GM18870 (cell line): ENCODE data around the gene MCAM.

Experiments used
- ATAC-seq: cut with Tn5 transposase; IDR thresholded peaks from one replicate; pipeline ENCODE4 v1.9.1; 2021; ENCODE audit warnings: moderate library complexity; ENCODE audit not compliant: unreplicated experiment

MCAM gene, protein sequence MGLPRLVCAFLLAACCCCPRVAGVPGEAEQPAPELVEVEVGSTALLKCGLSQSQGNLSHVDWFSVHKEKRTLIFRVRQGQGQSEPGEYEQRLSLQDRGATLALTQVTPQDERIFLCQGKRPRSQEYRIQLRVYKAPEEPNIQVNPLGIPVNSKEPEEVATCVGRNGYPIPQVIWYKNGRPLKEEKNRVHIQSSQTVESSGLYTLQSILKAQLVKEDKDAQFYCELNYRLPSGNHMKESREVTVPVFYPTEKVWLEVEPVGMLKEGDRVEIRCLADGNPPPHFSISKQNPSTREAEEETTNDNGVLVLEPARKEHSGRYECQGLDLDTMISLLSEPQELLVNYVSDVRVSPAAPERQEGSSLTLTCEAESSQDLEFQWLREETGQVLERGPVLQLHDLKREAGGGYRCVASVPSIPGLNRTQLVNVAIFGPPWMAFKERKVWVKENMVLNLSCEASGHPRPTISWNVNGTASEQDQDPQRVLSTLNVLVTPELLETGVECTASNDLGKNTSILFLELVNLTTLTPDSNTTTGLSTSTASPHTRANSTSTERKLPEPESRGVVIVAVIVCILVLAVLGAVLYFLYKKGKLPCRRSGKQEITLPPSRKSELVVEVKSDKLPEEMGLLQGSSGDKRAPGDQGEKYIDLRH

GRCh38 chr11:119316729-119317591 is at the start of gene MCAM:
TSS of gene MCAM (minus strand) at chr11:119317130. CDS start at chr11:119317101, 29 bp downstream.
- ATAC-seq, result no peak

GRCh38 chr11:119365071-119365591 is 48.2 kb upstream of the MCAM start:
- no peak for ATAC-seq

DNA sequence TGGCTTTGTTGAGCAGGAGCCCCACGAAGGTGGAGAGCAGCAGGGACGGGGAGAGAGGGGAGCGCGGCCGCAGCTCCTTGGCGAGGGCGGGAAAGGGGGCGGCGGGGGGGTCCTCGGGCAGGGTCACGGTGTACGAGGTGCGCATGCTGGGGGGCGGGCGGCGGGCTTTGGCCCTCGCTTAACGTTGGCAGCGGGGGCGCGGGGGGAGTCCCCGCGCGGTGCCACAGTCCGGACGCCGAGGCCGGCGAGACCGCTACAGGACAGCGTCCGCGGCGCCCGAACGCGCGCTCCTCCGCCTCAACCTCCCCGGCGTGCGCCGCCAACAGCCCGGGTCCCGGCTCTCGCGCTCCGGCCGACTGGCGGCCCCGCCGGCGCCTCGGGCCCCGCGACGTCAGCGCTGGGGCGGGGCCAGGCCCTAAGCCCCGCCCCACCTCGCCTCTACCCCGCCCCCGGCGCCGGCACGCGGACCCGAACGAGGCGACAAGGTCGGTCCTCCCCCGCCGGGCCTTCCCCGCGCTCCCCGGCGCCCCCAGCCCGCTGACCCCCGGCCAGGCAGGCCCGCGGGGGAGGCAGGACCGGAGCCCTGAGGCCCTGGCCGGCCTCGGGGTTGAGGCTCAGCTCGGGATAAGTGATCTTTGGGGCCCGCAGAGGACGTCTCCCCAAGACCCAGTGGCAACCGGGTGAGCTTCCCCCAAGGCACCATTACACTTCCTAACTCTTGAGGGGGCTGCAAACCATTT is 47.1 kb upstream of the MCAM start:
- no peak for ATAC-seq

DNA sequence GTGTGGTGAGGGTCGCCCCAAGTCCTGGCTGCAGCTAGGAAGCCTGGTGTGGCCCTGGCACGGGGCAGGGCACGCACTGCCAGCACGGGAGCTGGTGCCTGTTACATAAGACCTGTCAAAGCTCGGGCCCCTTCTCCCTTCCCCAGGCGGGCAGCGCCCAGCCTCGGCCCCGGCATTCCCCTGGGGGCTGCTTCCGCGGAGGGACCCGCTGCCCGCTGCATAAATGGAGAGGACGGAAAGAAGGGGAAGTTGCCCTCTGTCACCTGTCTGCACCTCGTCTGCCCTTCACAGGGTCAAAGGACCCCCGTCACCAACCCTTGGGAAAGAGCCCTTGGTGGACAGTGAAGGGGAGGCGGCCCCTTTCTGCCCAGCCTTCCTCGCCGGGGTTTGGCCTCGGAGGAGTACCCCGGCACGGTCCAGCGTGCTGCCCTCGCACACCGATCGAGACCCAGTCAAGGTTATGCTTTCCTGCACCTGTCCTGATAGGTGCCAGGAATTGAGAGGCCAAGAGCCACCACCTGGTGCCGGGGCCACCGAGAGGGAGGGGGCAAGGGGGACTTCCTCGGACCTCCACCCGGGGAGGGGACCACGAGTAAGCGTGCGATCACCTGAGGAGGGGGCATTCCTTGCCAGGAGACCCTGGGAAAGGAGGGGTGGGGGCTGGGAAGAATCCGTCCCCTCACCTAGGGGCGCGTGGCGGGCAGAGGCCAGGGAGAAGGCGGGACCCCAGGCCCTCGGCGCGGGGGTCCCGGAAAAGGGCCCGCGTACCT is 46.3 kb upstream of the MCAM start:
- ATAC-seq, result no peak

- ATAC-seq, result no peak
Measured at GRCh38 chr11:119362741-119363080, 45.8 kb upstream of the MCAM start.

DNA sequence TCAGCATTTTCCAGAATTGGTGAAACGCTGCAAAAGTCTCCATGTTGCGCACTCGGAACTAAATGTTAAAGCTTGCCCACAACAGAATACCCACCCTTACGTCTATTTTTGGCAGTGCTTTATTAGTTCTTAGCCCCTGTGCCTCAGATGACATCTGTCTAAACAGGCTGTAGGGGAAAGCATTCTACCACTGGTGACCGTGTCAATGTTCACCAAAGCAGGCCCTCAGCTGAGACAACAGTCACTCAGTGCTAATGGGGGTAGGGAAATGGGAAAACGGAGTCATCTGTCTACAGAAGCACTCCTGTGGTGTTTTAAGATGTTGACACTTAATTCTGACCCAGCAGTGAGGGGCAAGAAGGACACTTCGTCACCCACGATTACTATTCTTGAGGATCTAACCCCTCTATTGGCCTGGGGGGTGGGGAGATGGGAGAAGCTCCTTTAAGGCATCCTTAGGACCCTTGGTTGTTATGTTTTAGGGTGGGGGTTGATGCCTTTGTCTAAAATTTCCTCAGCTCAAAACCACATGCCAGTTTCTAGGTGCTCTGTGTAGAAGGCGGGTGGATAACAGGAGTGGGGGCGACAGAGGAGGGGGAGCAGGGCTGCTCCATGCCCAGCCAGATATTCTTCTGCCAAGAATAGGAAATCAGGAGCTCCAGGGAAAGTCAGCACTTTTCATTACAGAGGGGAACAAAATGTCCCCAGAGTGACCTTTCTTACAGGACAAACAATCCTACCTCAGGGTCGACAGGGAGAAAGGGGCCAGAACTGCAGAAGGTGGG is 45.2 kb upstream of the MCAM start:
- no peak for ATAC-seq

DNA sequence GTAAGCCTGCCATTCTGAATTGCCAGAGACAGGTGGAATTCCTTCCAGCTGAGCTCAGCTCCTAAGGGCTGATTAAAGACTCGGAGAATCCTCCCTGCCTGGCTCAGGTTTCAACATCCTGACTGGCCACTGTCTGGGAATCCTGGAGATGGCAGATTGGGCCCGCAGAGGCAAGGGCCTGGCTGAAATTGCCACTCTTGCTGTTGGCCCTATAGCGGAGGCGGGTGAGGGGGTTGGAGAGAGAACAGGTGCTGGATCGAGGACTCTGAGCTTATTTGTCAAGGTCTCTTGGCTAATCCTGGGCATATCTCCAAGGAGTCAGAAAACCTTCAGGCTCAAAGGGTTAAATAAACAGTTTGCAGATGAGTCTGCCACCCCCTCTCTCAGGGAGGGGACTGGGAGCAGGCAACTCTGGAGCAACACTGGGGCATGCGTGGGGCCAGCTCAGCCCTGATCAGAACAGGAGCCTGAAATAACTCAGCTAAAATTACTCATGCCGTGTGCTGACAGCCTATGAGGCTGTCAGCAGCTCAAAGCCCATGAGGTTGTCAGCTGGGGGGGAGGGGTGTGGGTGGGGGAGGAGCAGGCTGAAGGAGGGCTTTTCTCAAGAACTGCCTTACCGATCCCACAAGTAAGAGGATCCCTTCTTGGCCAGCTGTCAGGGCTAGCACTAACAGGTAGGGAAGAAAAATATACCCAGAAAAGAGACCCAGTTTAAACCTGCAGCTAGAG is 44.3 kb upstream of the MCAM start:
- no peak for ATAC-seq

DNA sequence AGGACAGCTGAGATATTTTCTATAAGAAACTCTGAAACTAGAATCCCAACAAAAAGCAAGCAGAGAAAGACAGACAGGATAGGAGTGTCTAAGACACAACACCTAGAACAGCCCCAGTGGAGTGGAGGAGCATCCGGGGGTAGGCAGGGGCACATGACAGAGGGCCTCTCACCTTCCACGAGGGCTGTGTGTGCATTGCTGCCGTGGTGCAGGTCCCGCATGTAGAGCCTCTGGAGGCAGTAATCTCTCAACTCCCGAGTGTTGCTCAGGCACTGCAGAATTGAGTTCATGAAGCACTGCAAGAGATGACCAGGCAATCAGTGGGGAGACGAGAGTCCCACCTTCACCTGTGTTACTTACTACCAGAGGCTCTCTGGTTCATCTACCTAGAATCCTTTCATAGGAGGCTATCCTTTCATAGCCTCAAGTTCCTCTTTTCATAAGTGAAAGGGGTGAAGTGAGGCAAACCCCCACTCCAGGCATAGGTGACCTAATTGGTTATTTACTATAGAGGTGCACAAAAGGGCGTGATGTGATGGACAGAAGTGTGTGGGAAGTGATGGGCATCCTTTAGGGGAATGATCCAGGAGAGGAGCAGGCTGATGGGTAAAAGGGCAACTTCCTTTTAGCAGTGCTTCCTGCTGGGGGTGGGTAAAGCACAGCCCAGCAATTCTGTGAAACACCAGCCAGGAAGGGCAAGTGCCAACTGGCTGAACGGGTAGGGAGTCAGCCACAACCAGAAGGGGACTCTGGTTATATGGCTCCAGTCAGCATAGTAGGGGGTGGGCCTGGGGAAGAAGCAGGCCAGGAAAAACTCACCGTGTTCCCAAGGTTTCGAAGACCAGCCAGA is 42.7 kb upstream of the MCAM start:
- no peak for ATAC-seq

DNA sequence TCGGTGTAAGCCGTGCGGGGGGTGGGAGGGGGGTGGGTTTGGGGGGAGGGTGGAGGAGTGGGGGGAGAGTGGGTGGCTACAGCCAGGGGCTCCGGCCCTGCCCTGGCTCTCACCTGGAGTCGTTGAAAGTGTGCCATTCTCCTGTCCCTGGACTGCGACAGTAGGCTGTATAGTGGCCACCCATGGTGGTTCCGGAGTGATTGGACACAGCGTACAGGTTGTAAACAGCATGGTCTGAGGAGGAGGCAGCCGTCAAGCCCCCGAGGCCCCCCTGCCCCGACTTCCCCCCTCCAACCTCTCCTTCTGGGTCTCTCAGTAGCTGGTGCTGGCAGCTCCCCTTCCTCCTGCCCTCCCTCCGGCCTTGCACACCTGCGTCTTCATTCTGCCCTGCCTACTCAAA is 40.1 kb upstream of the MCAM start:
- ATAC-seq, result no peak

- no peak for ATAC-seq
Measured at GRCh38 chr11:119356349-119357031, 39.6 kb upstream of the MCAM start.

GRCh38 chr11:119355091-119355843 is 38.3 kb upstream of the MCAM start:
- ATAC-seq, result no peak

DNA sequence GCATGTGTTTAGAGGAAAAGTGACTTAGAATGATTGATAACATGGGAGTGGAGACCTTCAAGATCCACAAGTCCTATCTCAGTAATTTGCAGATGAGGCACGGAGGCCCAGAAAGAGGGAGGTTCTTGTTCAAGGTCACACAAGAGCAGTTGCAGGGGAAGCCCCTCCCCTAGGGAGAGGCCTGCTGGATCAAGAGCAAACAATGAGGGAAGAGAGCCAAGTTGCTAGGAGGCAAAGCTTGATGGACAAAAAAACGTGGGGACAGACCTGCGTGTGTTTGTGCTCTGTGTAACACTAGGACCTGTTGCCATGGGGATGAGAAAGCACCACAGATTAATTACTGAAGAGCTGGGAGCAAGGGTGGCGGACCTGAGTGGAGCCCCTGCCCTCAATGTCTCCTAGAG is 35.9 kb upstream of the MCAM start:
- ATAC-seq, result no peak

- ATAC-seq, result no peak
Measured at GRCh38 chr11:119351232-119351631, 34.3 kb upstream of the MCAM start.

DNA sequence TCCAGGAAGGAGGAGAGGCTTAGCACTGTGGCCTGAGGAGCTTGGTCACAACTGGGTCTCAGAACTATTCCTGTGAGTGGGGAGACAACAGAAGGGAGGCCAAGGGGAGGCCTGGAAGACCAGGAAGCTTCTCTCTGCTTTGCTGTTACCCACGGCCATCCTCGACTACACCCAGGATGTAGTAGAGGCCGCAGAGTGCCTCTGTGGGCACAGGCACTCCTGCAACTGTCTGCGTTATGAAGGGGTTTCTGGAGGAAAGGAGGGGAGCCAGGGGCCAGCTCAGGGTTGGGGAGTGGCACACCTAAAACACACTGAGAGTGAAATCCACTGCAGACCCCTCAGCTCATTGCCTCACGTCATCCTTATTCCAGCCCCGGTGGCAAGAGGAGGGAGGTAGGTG is 33.4 kb upstream of the MCAM start:
- ATAC-seq, result no peak

DNA sequence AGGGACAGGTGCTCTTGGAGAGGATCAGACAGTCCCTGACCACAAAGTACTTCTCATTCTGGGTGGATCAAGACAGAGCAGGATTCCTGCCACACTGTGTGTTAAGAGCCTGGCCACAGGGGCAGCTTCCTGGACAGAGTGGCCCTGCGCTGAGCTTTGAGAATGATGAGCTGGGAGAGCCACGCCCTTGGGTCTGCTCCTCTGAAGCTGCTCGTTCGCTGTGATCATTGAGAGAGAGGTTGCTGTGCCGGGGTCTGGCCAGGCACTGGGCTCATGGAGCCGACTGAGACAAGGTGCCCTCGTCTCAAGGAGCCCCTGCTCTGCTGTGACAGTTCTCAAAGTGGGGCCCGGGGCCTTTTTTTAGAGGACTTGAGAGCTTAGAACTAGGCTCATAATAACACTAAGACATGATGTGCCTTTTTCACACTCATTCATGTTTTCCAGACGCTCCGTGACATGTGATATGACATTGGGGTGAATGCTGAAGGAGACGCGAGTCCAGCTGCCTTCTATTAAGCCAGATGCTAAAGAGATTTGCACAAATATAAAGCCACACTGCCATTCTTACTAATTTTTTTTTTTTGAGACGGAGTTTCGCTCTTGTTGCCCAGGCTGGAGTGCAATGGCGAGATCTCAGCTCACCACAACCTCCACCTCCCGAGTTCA is 31.1 kb upstream of the MCAM start:
- ATAC-seq, result no peak

GRCh38 chr11:119347242-119347641 is 30.3 kb upstream of the MCAM start:
- no peak for ATAC-seq
